Measurements from ENCODE around the gene SLC22A6. TPM values are rescaled to one million over a fixed set of nuclear protein-coding genes. Genes with fewer than 3 reads are reported as not detected.

Gene SLC22A6
- polyA plus RNA-seq, 1 donor = not detected

DNA sequence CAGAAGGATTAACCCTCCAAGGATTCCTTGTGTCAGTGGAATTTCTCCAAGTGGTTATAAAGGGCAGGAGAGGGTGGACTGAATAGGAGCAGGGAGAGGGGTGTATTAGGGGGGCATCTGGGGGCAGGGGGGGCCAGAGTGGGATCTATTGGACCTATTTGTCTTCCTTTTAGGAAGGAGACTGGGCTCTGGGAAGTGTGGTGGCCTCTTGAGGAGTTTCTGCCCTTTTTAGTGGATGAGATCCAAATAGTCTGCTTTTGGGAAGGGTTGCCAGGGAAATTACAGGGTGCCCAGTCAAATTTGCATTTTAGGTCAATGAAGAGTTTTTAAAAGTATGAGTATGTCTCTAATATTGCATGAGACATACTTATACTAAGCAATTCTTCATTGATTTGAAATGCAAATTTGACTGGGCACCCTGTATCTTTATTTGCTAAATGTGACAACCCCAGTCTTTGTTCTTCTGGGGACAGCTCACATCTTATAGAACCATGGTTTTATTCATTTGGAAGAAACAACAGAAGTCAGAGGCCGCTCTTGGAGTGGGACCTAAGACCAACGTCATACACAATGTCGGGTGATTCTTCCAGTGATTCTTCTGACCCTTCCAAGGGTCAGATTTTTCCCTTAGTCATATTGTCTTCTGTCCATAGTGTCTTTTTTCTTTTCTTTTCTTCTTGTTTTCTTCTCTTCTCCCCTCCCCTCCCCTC is 429 bp upstream of the SLC22A6 start:
- no peaks in the 10 kb centered on the region for H3K9me3 ChIP-seq (ENCODE audit: control insufficient read depth, low read depth, low read length)
- 65% methylated on average over 3 of the region's 3 CpGs for WGBS (ENCODE audit: insufficient coverage, low lambda C conversion rate)
- no peaks in the 10 kb centered on the region for H3K36me3 ChIP-seq (ENCODE audit: control insufficient read depth, insufficient read depth, low read length)
- H3K27ac ChIP-seq (ENCODE audit: low read length) = no peak overlapping the region
- H3K4me3 ChIP-seq (ENCODE audit: low read length) = no peak overlapping the region
- no peak for DNase-seq
- H3K27me3 ChIP-seq (ENCODE audit: control insufficient read depth, insufficient read depth, low read length) = peaks cover 13% of the 10 kb centered on the region
- no peaks in the 10 kb centered on the region for H3K4me1 ChIP-seq (ENCODE audit: control insufficient read depth, insufficient read depth, low read length)

DNA sequence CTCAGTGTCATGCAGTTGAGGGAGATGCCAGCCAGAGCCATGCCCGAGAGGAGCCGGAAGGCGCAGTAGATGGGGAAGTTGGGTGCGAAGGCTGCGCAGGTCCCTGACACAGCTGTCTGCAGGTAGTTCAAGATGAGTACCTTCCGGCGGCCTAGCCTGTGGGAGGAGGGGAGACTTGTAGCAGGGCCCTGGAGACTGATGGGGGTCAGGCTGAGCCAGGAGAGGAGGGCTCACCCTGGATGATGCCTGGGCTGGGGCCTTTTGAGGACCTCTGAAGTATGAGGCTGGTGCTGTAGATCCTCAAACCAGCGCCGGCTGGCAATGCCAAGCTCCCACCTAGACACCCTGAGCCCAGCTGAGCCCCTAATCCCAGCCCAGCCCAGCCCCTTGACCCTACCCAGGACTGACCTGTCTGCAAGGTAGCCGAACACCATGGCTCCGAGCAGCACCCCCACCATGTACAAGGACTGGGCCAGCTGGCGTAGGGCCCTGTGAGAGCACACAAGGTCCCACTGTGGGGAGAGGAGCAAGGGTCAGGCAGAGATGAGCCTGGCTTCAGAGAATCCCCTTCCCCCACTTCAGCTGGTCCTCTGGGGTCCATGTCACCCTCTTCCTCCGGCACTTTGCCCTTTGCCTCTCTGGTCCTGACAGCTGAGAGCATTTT is 1.1 kb downstream of the SLC22A6 start:
- Histone ChIP-seq H3K27me3 (ENCODE audit: control insufficient read depth, insufficient read depth, low read length) (peaks cover 13% of the 10 kb centered on the region), H3K27ac (ENCODE audit: low read length) (no peak overlapping the region), H3K4me1 (ENCODE audit: control insufficient read depth, insufficient read depth, low read length) (no peaks in the 10 kb centered on the region), H3K4me3 (ENCODE audit: low read length) (no peak overlapping the region), H3K9me3 (ENCODE audit: control insufficient read depth, low read depth, low read length) (no peaks in the 10 kb centered on the region), H3K36me3 (ENCODE audit: control insufficient read depth, insufficient read depth, low read length) (no peaks in the 10 kb centered on the region)
- 79% methylated on average over 4 of the region's 13 CpGs for WGBS (ENCODE audit: insufficient coverage, low lambda C conversion rate)
- DNase-seq = no peak

DNA sequence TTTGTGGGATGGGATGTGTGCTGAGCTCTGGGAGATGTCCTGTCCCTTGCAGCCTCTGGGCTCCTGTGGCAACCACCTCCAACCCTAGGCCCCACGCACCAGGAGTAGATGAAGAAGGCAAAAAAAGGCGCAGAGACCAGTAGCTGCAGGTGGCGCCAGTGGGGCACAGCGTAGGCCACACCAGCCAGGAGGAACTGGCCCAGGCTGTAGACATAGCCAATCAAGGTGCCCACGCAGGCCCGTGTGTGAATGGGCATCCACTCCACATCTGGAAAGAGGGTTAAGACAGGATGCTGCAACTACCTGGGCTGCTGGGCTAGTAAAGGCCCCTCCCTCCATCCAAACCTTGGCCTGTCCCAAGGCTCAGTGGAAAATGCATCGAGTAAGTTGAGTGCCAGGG is 3.0 kb downstream of the SLC22A6 start:
- Histone ChIP-seq H3K9me3 (ENCODE audit: control insufficient read depth, low read depth, low read length) (no peaks in the 10 kb centered on the region), H3K27ac (ENCODE audit: low read length) (no peak overlapping the region), H3K4me3 (ENCODE audit: low read length) (no peak overlapping the region), H3K4me1 (ENCODE audit: control insufficient read depth, insufficient read depth, low read length) (no peaks in the 10 kb centered on the region), H3K36me3 (ENCODE audit: control insufficient read depth, insufficient read depth, low read length) (no peaks in the 10 kb centered on the region), H3K27me3 (ENCODE audit: control insufficient read depth, insufficient read depth, low read length) (peaks cover 17% of the 10 kb centered on the region)
- no peak for DNase-seq
- no CpG with 5 or more reads among the region's 7 CpGs for WGBS (ENCODE audit: insufficient coverage, low lambda C conversion rate)

DNA sequence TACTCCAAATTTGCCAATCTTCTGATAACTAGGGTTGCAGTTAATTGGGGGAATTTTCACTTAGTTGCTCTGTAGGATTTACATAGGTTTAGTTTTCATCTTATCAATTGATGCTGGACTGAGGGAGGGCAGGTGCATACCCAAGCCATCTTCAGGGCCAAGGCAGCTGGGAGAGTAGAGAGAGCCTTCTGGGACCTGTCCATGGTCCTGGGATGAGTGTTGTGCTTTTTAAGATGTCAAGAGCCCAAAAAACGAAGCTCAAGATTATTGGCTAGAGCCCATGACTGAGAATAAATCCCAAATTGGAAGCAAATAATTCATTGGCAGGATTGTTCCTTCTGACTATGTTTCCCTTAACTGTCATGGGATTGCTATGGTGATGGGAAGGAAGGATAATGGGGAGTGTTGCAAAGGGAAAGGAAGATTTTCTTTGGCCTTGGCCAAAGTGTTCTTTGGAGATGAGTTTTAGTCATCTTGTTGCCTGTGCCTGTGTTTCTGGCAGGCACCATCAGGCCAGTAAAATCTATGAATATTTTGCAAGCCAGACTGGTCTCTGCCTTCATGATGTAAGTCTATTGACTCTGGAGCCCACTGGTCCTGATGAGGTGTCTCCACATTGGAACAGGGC is 4.5 kb downstream of the SLC22A6 start:
- Histone ChIP-seq H3K27me3 (ENCODE audit: control insufficient read depth, insufficient read depth, low read length) (peaks cover 17% of the 10 kb centered on the region), H3K4me1 (ENCODE audit: control insufficient read depth, insufficient read depth, low read length) (no peaks in the 10 kb centered on the region), H3K27ac (ENCODE audit: low read length) (no peak overlapping the region), H3K9me3 (ENCODE audit: control insufficient read depth, low read depth, low read length) (no peaks in the 10 kb centered on the region), H3K36me3 (ENCODE audit: control insufficient read depth, insufficient read depth, low read length) (no peaks in the 10 kb centered on the region), H3K4me3 (ENCODE audit: low read length) (no peak overlapping the region)
- whole genome bisulfite sequencing (ENCODE audit: insufficient coverage, low lambda C conversion rate) = no CpG with 5 or more reads among the region's 1 CpG
- no peak for DNase-seq

DNA sequence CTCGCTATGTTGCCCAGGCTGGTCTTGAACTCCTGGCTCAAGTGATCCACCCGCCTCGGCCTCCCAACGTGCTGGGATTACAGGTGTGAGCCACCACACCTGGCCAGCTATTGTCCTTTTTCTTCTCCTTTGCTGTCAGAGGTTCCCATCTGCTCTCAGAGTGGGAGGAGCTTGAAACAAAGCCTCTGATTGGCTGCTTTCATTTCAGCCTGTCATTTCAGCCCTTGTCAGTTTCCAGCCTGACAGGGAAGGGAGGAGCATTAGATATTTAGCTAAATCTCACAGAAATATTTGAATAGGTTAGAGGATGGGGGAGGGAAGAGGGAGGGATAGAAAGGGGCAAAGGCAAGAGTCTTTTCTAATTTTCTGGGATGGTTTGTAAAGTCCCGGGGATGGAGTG is 8.7 kb downstream of the SLC22A6 start:
- Histone ChIP-seq H3K4me1 (ENCODE audit: control insufficient read depth, insufficient read depth, low read length) (peaks cover 6% of the 10 kb centered on the region), H3K36me3 (ENCODE audit: control insufficient read depth, insufficient read depth, low read length) (no peaks in the 10 kb centered on the region), H3K4me3 (ENCODE audit: low read length) (no peak overlapping the region), H3K27ac (ENCODE audit: low read length) (no peak overlapping the region), H3K27me3 (ENCODE audit: control insufficient read depth, insufficient read depth, low read length) (peaks cover 4% of the 10 kb centered on the region), H3K9me3 (ENCODE audit: control insufficient read depth, low read depth, low read length) (no peaks in the 10 kb centered on the region)
- DNase-seq = no peak
- no CpG with 5 or more reads among the region's 5 CpGs for WGBS (ENCODE audit: insufficient coverage, low lambda C conversion rate)

DNA sequence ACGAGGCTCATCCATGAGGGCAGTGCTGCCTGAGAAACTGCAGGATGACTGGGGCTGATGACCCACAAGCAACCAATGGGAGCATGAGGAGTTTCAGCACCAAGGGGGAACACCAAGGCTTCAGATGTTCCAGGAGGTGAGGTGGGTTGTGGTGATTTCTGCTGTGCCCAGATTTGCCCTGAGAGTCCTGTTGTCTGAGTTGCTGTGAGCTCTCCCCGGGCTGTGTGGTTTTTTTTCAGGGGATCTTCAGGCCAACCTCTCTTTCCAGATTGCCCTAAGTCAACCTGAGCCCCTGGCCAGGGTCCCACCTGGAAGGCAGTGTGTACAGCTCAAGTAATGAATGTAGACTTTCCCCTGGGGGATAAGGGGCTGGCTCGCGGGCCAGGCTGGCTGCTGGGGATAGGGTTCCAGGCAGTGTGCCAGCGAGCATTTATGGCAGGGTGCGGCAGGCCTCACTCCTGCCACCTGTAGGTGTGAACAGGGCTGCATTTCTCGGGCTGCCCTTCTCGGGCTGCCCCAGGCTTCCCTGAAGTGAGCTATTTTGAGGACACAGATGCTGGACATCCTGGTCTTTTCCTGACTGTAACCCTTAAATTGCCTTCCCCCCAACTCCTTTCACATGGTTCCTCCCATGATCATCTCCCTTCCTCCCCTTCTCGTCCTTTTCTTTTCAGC is 9.8 kb downstream of the SLC22A6 start:
- no peaks in the 10 kb centered on the region for H3K9me3 ChIP-seq (ENCODE audit: control insufficient read depth, low read depth, low read length)
- DNase-seq = peak; percentile 74 to 84
- no peak overlapping the region for H3K4me3 ChIP-seq (ENCODE audit: low read length)
- no peaks in the 10 kb centered on the region for H3K36me3 ChIP-seq (ENCODE audit: control insufficient read depth, insufficient read depth, low read length)
- WGBS (ENCODE audit: insufficient coverage, low lambda C conversion rate) = no CpG with 5 or more reads among the region's 9 CpGs
- no peak overlapping the region for H3K27ac ChIP-seq (ENCODE audit: low read length)
- H3K27me3 ChIP-seq (ENCODE audit: control insufficient read depth, insufficient read depth, low read length) = peaks cover 4% of the 10 kb centered on the region
- peaks cover 6% of the 10 kb centered on the region for H3K4me1 ChIP-seq (ENCODE audit: control insufficient read depth, insufficient read depth, low read length)

DNA sequence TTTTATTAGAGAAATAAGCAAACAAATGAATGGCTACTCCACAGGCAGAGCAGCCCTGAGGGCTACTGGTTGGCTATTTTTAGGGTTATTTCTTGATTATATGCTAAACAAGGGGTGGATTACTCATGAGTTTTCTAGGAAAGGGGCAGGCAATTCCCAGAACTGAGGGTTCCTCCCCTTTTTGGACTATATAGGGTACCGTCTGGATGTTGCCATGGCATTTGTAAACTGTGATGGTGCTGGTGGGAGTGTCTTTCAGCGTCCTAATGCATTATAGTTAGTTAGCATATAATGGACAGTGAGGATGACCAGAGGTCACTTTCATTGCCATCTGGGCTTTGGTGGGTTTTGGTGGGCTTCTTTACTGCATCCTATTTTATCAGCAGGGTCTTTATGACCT is 19.2 kb downstream of the SLC22A6 start:
- no peak for DNase-seq
- Histone ChIP-seq H3K4me1 (ENCODE audit: control insufficient read depth, insufficient read depth, low read length) (no peaks in the 10 kb centered on the region), H3K9me3 (ENCODE audit: control insufficient read depth, low read depth, low read length) (no peaks in the 10 kb centered on the region), H3K4me3 (ENCODE audit: low read length) (no peak overlapping the region), H3K27ac (ENCODE audit: low read length) (no peak overlapping the region), H3K36me3 (ENCODE audit: control insufficient read depth, insufficient read depth, low read length) (no peaks in the 10 kb centered on the region), H3K27me3 (ENCODE audit: control insufficient read depth, insufficient read depth, low read length) (peaks cover 3% of the 10 kb centered on the region)
- WGBS (ENCODE audit: insufficient coverage, low lambda C conversion rate) = no CpG with 5 or more reads among the region's 2 CpGs

DNA sequence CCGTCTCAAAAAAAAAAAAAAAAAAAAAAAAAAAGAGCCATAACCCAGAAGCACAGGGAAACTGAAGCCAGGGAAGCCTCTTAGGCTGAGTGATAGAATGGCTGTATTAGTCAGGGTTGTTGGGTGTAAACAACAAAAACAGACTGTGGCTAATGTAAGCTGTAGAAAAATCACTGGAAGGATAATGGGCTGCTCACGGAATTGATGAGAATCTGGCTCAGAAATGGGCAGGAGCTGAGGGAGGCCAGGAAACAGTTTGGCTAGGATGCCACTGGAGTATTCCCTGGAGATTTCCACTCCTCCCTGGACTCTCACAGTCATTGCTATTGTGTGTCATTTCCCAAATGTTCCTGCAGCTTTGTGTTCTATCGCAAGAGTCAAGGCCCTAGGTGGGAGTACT is 22.4 kb downstream of the SLC22A6 start:
- Histone ChIP-seq H3K27ac (ENCODE audit: low read length) (no peak overlapping the region), H3K9me3 (ENCODE audit: control insufficient read depth, low read depth, low read length) (no peaks in the 10 kb centered on the region), H3K27me3 (ENCODE audit: control insufficient read depth, insufficient read depth, low read length) (no peaks in the 10 kb centered on the region), H3K36me3 (ENCODE audit: control insufficient read depth, insufficient read depth, low read length) (no peaks in the 10 kb centered on the region), H3K4me3 (ENCODE audit: low read length) (no peak overlapping the region), H3K4me1 (ENCODE audit: control insufficient read depth, insufficient read depth, low read length) (peaks cover 12% of the 10 kb centered on the region)
- no peak for DNase-seq
- 100% methylated on average over 1 of the region's 3 CpGs for WGBS (ENCODE audit: insufficient coverage, low lambda C conversion rate)

DNA sequence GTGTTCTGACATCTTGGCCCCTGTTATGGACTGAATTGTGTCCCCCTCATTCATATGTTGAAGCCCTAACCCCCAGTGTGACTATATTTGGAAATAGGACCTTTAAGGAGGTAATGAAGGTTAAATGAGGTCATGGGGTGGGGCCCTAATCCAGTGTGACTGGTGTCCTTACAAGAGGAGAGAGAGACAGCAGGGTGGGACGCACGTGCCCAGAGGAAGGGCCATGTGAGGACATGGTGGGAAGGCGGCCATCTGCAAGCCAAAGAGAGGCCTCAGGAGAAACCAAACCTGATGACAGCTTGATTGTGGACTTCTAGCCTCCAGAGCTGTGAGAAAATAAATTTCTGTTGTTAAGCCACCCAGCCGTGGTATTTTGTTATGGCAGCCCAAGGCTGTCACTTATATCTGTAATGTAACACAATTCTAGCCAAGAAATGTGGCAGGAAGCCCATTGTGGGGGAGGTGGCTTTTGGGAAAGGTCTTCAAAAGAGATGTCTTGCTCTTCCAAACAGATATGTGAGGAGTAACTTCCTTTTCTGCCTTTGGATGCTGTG is 23.7 kb downstream of the SLC22A6 start:
- H3K4me3 ChIP-seq (ENCODE audit: low read length) = no peak overlapping the region
- DNase-seq = no peak
- H3K27ac ChIP-seq (ENCODE audit: low read length) = no peak overlapping the region
- no CpG with 5 or more reads among the region's 4 CpGs for WGBS (ENCODE audit: insufficient coverage, low lambda C conversion rate)
- H3K9me3 ChIP-seq (ENCODE audit: control insufficient read depth, low read depth, low read length) = no peaks in the 10 kb centered on the region
- H3K4me1 ChIP-seq (ENCODE audit: control insufficient read depth, insufficient read depth, low read length) = peaks cover 12% of the 10 kb centered on the region
- no peaks in the 10 kb centered on the region for H3K36me3 ChIP-seq (ENCODE audit: control insufficient read depth, insufficient read depth, low read length)
- no peaks in the 10 kb centered on the region for H3K27me3 ChIP-seq (ENCODE audit: control insufficient read depth, insufficient read depth, low read length)

DNA sequence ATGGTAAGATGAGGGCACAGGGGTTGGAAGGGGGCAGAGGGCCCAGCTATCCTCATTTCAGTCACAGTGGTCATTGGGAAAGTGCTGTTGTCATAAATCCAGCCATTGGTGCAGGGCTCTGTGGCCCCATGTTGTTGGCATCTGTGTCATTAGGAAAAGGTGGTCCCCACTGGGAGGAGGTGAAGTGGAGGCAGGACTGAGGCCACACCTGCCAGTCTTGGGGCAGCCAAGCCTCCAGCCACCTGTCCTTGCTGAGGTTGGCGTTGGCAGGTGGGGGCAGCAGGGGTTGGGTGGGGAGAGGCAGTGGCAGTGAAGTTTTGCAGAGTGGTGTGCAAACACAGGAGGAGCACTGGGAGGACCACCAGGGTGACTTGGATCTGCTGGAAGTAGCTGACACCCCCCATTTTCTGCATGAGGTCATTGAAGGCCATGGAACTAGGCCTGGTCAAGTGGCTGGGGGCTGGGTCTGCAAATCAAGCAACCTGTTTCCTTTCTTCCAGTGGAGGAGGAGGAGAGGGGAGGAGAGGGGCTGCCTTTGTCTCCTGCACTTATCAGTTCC is 25.3 kb downstream of the SLC22A6 start:
- no peak for DNase-seq
- Histone ChIP-seq H3K4me3 (ENCODE audit: low read length) (no peak overlapping the region), H3K27me3 (ENCODE audit: control insufficient read depth, insufficient read depth, low read length) (no peaks in the 10 kb centered on the region), H3K4me1 (ENCODE audit: control insufficient read depth, insufficient read depth, low read length) (peaks cover 12% of the 10 kb centered on the region), H3K27ac (ENCODE audit: low read length) (peak overlapping the region; percentile 57), H3K9me3 (ENCODE audit: control insufficient read depth, low read depth, low read length) (no peaks in the 10 kb centered on the region), H3K36me3 (ENCODE audit: control insufficient read depth, insufficient read depth, low read length) (no peaks in the 10 kb centered on the region)
- no CpG with 5 or more reads among the region's 1 CpG for WGBS (ENCODE audit: insufficient coverage, low lambda C conversion rate)

Data from large intestine (tissue), 3 donors.